HG02840 (cell line): ENCODE measurements around the gene PRKN.

Source experiments
- ATAC-seq: cut with Tn5 transposase; IDR thresholded peaks from one replicate; pipeline ENCODE4 v1.9.1; 2021; ENCODE audit warnings: mild to moderate bottlenecking, moderate library complexity, moderate number of reproducible peaks; ENCODE audit not compliant: unreplicated experiment, low FRiP score

Gene PRKN

DNA sequence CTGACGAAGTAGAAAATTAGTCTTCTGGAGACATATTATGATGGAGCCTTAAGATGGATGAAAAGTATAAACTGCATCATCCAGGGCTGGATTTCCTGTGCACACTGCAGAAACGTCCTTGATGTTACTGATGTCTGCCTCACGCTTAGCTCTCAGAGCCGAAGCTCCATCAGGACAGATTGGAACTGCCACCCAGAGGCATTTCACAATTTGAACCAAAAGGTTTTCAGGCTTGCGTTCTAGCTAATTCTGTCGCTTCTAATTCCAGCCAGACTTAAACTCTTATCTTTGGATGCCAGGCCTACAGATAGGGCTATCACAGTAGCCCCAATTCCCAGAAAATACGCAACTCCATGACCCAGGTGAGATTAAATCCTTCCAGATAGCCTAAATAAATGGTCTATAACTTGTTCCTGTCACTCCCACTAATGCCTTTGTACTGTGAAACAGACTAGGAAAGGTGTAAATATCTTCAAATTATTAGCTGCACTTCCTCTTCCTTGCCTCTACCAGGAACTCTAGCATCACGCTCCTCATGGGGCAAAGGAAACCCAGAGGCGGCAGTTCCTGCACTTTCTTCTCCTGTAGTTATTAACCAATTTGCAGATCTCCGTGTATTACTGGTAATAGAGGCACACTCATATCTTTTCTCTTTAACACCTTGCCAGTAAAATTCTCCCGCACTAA, 634.6 kb downstream of the PRKN start:
- ATAC-seq: no peak

DNA sequence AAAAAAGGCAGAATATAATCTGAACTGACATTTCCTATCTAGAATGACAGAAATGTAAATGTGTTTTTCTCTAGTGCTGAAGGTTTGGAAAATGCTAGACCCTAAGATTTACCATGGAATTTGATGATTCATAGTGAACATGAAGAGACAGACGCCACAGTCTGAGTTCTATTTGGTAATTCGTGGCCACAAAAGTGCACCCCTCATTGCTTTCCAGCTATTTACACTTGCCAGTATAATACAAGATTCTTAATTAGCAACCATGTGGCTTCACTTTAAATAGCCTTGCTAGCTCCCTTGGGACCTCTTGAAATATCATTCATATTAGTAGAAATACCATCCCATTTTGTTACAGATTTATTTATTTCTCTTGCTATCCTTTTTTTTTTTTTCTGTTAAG, 636.8 kb downstream of the PRKN start:
- no peak for ATAC-seq

DNA sequence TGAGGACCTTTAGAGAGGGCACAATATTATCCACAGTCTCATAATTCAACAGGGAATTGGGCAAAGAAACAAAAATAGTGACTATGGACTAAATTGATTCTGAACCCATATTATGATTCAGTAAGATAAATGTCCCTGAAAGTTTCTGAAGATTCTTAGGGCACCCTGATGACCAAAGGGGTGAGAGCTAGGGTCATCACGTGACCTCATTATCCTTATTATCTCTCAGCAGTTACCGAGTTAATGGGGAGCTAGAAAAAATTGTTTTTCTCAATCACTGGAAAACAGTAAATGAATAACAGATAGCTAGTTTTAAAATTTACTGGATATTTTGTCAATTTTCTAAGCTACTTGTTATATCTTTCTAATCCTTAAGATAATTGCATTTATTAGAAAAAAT, 639.5 kb downstream of the PRKN start:
- no peak for ATAC-seq

- no peak for ATAC-seq
Observed at GRCh38 chr6:162085561-162085960, 642.0 kb downstream of the PRKN start.

DNA sequence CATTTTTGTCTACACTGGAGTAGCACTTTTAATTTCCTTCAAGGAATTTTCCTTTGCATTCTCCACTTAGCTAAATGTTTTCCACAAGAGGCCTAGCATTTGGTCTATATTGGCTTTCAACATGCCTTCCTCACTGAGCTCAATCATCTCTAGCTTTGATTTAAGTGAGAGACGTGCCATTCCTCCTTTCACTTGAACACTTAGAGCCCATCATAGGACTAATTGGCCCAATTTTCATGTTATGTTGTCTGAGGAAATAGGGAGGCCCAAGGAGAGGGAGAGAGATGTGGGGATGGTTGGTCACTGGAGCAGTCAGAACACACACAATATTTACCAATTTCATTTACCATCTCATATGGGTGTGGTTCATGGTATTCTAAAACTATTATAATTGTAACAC, 645.0 kb downstream of the PRKN start:
- no peak for ATAC-seq

DNA sequence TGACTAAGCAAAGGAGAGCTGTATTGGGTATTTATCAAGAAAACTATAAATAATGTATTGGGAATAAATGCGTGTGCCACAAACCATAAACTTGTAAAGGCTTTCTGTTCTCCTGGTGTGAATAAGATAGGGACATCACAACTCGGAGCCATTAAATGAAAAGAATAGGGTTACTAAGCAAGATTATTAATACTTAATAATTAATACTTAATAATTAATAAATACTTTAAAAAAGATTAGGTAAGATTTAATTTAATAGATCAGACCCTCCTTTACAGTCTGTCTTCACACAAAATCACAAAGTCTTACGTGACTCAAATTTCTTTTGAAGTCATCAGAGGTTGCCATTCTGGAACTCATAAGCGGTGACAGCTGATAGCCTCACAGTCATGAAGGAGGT, 648.9 kb downstream of the PRKN start:
- ATAC-seq: no peak

DNA sequence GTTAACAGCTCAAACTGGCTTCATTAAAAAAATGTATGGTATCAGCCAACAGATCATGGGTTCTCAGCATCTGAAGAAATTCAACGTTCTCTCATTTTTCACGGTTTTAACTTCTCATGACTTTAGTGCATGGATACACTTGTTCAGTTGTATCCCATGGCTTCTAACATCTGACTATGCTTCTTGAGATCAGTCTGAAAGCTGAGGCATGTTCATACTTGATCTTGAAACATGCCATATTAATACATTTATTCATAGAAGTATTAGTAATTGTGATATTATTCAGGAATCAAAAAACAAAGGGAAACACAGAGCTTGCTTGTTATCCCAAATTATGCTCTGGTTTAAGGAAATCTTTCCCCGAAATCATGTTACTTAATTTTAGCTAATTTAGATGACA, 649.4 kb downstream of the PRKN start:
- no peak for ATAC-seq

DNA sequence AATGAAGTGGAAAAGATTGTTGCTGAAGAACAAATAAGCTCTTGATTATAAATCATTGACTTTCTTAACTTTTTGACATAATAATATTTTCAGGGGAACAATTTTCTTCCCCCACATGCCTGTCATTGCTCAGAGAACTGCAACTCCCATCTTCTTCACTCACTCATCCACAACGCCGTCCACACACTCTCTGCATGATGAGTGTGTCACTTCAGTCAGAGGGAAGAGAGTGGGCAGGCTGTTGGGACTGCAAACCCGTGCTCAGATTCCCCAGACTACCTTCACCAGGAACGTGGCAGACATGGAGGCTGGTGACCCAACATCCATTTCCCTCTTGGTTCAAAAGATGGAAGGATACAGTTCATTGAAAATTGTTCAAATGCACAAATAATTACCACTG, 650.8 kb downstream of the PRKN start:
- ATAC-seq: no peak

- ATAC-seq: no peak
Observed at GRCh38 chr6:162074641-162075275, 652.8 kb downstream of the PRKN start.

DNA sequence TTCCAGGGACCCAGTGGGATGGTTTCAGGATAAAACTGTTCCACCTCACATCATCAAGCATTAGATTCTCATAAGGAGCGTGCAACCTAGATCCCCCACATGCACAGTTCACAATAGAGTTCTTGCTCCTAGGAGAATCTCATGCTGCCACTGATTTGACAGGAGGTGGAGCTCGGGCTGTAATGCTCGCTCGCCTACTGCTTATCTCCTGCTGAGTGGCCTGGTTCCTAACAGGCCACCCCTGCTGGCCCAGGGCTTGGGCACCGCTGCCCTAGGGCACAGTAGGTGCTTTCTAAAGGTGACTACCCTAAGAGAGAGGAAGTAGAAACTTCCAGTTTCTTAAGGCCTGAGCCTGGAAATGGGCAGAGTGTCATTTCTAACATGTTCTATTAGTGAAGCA, 656.9 kb downstream of the PRKN start:
- no peak for ATAC-seq

- no peak for ATAC-seq
Observed at GRCh38 chr6:162069995-162070394, 657.6 kb downstream of the PRKN start.

DNA sequence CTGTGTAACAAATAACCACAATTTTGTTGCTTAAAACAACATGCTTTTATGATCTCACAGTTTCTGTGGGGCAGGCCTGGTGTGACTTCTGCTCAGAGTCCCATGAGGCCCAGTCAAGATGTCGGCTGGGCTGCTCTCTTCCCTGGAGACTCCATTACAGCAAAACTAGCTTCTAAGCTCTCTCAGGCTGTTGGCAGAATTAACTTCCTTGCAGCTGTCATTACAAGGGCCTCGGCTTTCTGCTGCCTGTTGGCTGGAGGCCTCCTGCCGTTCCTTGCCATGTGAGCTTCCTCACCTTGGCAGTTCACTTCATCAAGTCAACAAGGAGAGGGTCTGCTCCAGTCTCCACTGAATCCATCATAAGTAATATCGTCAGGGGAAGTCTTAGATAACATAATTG, 659.2 kb downstream of the PRKN start:
- no peak for ATAC-seq

DNA sequence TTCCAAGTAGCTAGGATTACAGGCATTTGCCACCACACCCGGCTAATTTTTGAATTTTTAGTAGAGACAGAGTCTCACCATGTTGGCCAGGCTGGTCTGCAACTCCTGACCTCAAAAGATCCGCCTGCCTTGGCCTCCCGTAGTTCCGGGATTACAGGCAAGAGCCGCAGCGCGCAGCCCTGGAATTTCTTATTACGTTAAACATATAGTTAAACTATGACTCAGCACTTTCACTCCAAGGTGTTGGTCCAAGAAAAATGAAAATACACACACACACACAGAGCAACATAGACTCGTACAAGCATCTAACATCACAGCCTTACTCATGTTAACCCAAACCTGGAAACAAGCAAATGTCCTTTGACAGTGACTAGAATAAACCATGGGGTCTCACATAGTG, 663.9 kb downstream of the PRKN start:
- ATAC-seq: no peak

GRCh38 chr6:162058281-162058875, 669.2 kb downstream of the PRKN start:
- no peak for ATAC-seq

DNA sequence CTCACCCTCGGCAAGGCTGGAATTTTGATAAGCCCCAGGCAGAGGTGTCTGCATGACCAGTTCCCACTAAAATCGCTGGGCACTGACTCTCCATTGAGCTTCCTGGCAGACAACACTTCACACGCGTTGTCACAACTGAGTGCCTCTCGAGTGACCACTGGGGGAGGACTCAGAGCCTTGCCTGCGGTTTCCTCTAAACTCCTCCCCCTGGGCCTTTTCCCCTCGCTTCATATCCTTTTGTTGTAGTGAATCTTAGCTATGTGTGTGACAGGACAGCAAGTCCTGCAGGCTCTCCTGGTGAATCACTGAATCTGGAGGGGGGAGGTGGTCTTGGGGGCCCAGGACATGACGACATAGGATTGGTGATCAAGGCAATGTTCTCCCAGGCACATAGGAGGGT, 670.8 kb downstream of the PRKN start:
- no peak for ATAC-seq

DNA sequence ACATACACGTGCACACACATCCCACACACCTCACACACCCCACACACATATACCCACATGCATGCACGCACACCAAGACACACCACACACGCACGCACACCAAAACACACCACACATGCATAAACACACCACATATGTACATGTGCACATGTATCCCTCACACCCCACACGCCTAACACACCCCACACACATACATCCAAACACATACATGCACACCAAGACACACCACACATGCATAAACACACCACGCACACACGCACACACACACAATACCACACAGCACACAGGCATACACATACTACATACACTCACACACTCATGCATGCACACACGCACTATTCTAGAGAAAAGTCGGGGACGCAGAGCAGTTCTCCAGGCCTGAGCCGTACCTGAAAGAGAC, 671.5 kb downstream of the PRKN start:
- ATAC-seq: no peak

GRCh38 chr6:162055365-162055764, 672.2 kb downstream of the PRKN start:
- no peak for ATAC-seq

GRCh38 chr6:162053084-162053483, 674.5 kb downstream of the PRKN start:
- ATAC-seq: no peak

DNA sequence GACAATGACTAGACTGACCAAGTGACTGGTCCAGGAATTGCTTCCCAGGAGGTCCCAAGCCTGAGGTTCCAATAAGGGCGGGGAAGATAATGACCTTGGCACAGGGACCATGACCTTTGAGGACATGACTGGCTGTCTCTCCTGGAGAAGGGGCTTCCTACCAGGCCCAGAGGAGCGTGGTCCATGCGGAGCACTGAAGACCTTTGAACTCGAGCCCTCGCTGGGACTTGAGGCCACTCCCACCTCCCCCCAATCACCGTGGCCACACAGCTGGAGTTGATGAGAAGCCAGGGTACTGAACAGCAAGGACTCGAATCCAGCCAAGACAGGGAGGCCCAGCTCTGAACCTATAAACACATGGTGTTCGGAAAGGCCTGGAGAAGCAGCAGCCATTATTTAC, 677.0 kb downstream of the PRKN start:
- ATAC-seq: no peak

DNA sequence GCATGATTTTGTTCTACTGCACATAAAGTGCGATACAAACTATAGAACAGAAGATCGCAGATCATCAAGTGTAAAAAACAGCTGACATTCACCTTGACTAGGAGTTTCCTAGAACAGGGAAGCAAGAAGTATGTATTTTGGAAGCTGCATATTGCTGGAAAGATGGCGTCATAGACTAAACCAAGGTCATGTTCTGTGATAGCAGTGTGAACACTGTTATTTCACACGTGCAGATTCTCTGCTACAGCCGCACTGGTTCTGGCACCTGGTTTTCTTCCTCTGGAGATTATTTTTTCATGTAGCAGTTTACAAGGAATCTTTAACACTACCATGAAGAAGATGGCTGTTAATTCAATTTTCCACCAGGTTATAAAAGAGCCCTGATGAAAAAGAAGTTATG, 681.2 kb downstream of the PRKN start:
- ATAC-seq: no peak

- ATAC-seq: no peak
Observed at GRCh38 chr6:162032620-162033019, 694.9 kb downstream of the PRKN start.
